ENCODE measurements around the gene C9orf85.

Gene C9orf85

GRCh38 chr9:71986900-71987299 is 75.5 kb downstream of the C9orf85 start:
- H3F3A ChIP-seq (ENCODE audit: insufficient read depth, low read length), result no peaks in the 10 kb centered on the region
- H3K9ac ChIP-seq (ENCODE audit: low read length), result no peak overlapping the region
- H3K4me1 ChIP-seq (ENCODE audit: insufficient read depth, low read length, severe bottlenecking), result no peaks in the 10 kb centered on the region
- H3K36me3 ChIP-seq (ENCODE audit: insufficient read depth, low read length), result no peaks in the 10 kb centered on the region
- no peaks in the 10 kb centered on the region for H3K79me2 ChIP-seq (ENCODE audit: insufficient read depth, low read length)
- no peak overlapping the region for H3K4me2 ChIP-seq (ENCODE audit: low read length)
- H3K4me3 ChIP-seq (ENCODE audit: low read depth, low read length, poor library complexity, severe bottlenecking), result no peak overlapping the region
- no peak overlapping the region for H3K27ac ChIP-seq (ENCODE audit: low read depth, low read length, poor library complexity, severe bottlenecking)
- H3K9me2 ChIP-seq (ENCODE audit: low read depth, low read length), result no peaks in the 10 kb centered on the region
- no peaks in the 10 kb centered on the region for H3K27me3 ChIP-seq (ENCODE audit: insufficient read depth, low read length)
- H4K20me1 ChIP-seq (ENCODE audit: insufficient read depth, low read length), result no peaks in the 10 kb centered on the region
- H2AFZ ChIP-seq (ENCODE audit: low read length), result no peak overlapping the region
- no peak for TF ChIP-seq EZH2 (IDR thresholded peaks at IDR 0.05; ENCODE audit: borderline replicate concordance, low read length)
- no peak for TF ChIP-seq CTCF (IDR thresholded peaks at IDR 0.05; ENCODE audit: low read length)
- no peaks in the 10 kb centered on the region for H3K9me3 ChIP-seq (ENCODE audit: low read length)

GRCh38 chr9:71987471-71988371 is 76.3 kb downstream of the C9orf85 start:
- Histone ChIP-seq H3K9me3 (ENCODE audit: low read length) (no peaks in the 10 kb centered on the region), H3K27ac (ENCODE audit: low read depth, low read length, poor library complexity, severe bottlenecking) (no peak overlapping the region), H3K9ac (ENCODE audit: low read length) (no peak overlapping the region), H3K27me3 (ENCODE audit: insufficient read depth, low read length) (no peaks in the 10 kb centered on the region), H3K4me1 (ENCODE audit: insufficient read depth, low read length, severe bottlenecking) (no peaks in the 10 kb centered on the region), H3K4me3 (ENCODE audit: low read depth, low read length, poor library complexity, severe bottlenecking) (no peak overlapping the region), H4K20me1 (ENCODE audit: insufficient read depth, low read length) (no peaks in the 10 kb centered on the region), H3K4me2 (ENCODE audit: low read length) (no peak overlapping the region), H3K9me2 (ENCODE audit: low read depth, low read length) (no peaks in the 10 kb centered on the region), H2AFZ (ENCODE audit: low read length) (no peak overlapping the region), H3K79me2 (ENCODE audit: insufficient read depth, low read length) (no peaks in the 10 kb centered on the region), H3K36me3 (ENCODE audit: insufficient read depth, low read length) (no peaks in the 10 kb centered on the region), H3F3A (ENCODE audit: insufficient read depth, low read length) (no peaks in the 10 kb centered on the region)
- TF ChIP-seq CTCF (IDR thresholded peaks at IDR 0.05; ENCODE audit: low read length), result no peak
- no peak for TF ChIP-seq EZH2 (IDR thresholded peaks at IDR 0.05; ENCODE audit: borderline replicate concordance, low read length)

- no peak for TF ChIP-seq CTCF (IDR thresholded peaks at IDR 0.05; ENCODE audit: low read length)
- no peak for TF ChIP-seq EZH2 (IDR thresholded peaks at IDR 0.05; ENCODE audit: borderline replicate concordance, low read length)
- H3K9ac ChIP-seq (ENCODE audit: low read length), result no peak overlapping the region
- no peaks in the 10 kb centered on the region for H3K9me2 ChIP-seq (ENCODE audit: low read depth, low read length)
- no peaks in the 10 kb centered on the region for H3K79me2 ChIP-seq (ENCODE audit: insufficient read depth, low read length)
- H3K4me2 ChIP-seq (ENCODE audit: low read length), result no peak overlapping the region
- no peaks in the 10 kb centered on the region for H3K4me1 ChIP-seq (ENCODE audit: insufficient read depth, low read length, severe bottlenecking)
- no peaks in the 10 kb centered on the region for H3F3A ChIP-seq (ENCODE audit: insufficient read depth, low read length)
- H2AFZ ChIP-seq (ENCODE audit: low read length), result no peak overlapping the region
- H3K27me3 ChIP-seq (ENCODE audit: insufficient read depth, low read length), result no peaks in the 10 kb centered on the region
- H4K20me1 ChIP-seq (ENCODE audit: insufficient read depth, low read length), result no peaks in the 10 kb centered on the region
- H3K9me3 ChIP-seq (ENCODE audit: low read length), result no peaks in the 10 kb centered on the region
- H3K36me3 ChIP-seq (ENCODE audit: insufficient read depth, low read length), result no peaks in the 10 kb centered on the region
- H3K27ac ChIP-seq (ENCODE audit: low read depth, low read length, poor library complexity, severe bottlenecking), result no peak overlapping the region
- H3K4me3 ChIP-seq (ENCODE audit: low read depth, low read length, poor library complexity, severe bottlenecking), result no peak overlapping the region
Measured at GRCh38 chr9:71990466-71990865, 79.0 kb downstream of the C9orf85 start.
